ENCODE data around the gene ELAC1.

GRCh38 chr18:50953822-50954221 is 14.0 kb upstream of the ELAC1 start:
- TF ChIP-seq CTCF (IDR thresholded peaks at IDR 0.05), result no peak
- TF ChIP-seq POLR2A (IDR thresholded peaks at IDR 0.05), result no peak
- TF ChIP-seq EP300 (IDR thresholded peaks at IDR 0.05), result no peak

Data from ovary (tissue), 3 donors.